H9 (cell line): ENCODE measurements around the gene SPTBN1. TPM values are rescaled to one million over a fixed set of nuclear protein-coding genes. Genes with fewer than 3 reads are reported as not detected.

Source experiments
- DNase-seq: peaks from one replicate; pipeline ENCODE4 v3.0.0-alpha.2; 2017
- H2AFZ ChIP-seq: one replicate; pipeline ENCODE4 v1.6.1; 2013; ENCODE audit warnings: mild to moderate bottlenecking, low read length, control low read depth, moderate library complexity
- H2AK5ac ChIP-seq: 2 replicates; pipeline ENCODE4 v1.6.1; 2013; ENCODE audit warnings: low read length, control low read depth, mixed read lengths; ENCODE audit not compliant: insufficient read length
- H2BK120ac ChIP-seq: one replicate; pipeline ENCODE4 v1.6.1; 2013; ENCODE audit warnings: low read depth, mild to moderate bottlenecking, low read length, control low read depth, inconsistent platforms; ENCODE audit not compliant: poor library complexity, severe bottlenecking
- H2BK12ac ChIP-seq: 2 replicates; pipeline ENCODE4 v1.6.1; 2013; ENCODE audit warnings: low read length, control low read depth, mixed read lengths, low read depth; ENCODE audit not compliant: insufficient read length
- H2BK15ac ChIP-seq: 2 replicates; pipeline ENCODE4 v1.6.1; 2013; ENCODE audit warnings: low read depth, low read length, control low read depth
- H2BK20ac ChIP-seq: one replicate; pipeline ENCODE4 v1.6.1; 2013; ENCODE audit warnings: low read depth, mild to moderate bottlenecking, low read length, control low read depth, inconsistent platforms; ENCODE audit not compliant: poor library complexity, severe bottlenecking
- H2BK5ac ChIP-seq: 2 replicates; pipeline ENCODE4 v1.6.1; 2013; ENCODE audit warnings: low read length, control low read depth, mixed read lengths; ENCODE audit not compliant: insufficient read length
- H3K14ac ChIP-seq: 2 replicates; pipeline ENCODE4 v1.6.1; 2013; ENCODE audit warnings: low read length, control low read depth; ENCODE audit not compliant: insufficient read depth
- H3K18ac ChIP-seq: 2 replicates; pipeline ENCODE4 v1.6.1; 2013; ENCODE audit warnings: low read depth, mild to moderate bottlenecking, mixed read lengths, low read length, control low read depth; ENCODE audit not compliant: insufficient read length
- H3K23ac ChIP-seq: 2 replicates; pipeline ENCODE4 v1.6.1; 2013; ENCODE audit warnings: low read length, control low read depth, mixed read lengths, low read depth; ENCODE audit not compliant: insufficient read length
- H3K23me2 ChIP-seq: 2 replicates; pipeline ENCODE4 v1.6.1; 2013; ENCODE audit warnings: low read depth, mild to moderate bottlenecking, mixed read lengths, low read length, control low read depth; ENCODE audit not compliant: insufficient read length, poor library complexity, severe bottlenecking
- H3K27ac ChIP-seq: 2 replicates; pipeline ENCODE4 v1.5.1; 2013; ENCODE audit warnings: low read length, control low read depth, mixed read lengths, low read depth; ENCODE audit not compliant: insufficient read length
- H3K27me3 ChIP-seq: 2 replicates; pipeline ENCODE4 v1.6.1; 2013; ENCODE audit warnings: low read length, control low read depth, inconsistent platforms; ENCODE audit not compliant: insufficient read depth
- H3K4ac ChIP-seq: 2 replicates; pipeline ENCODE4 v1.6.1; 2013; ENCODE audit warnings: low read depth, mild to moderate bottlenecking, control low read depth, inconsistent platforms, low read length, moderate library complexity
- H3K4me1 ChIP-seq: 2 replicates; pipeline ENCODE4 v1.6.1; 2013; ENCODE audit warnings: low read length, control low read depth, inconsistent platforms; ENCODE audit not compliant: insufficient read depth
- H3K4me2 ChIP-seq: 2 replicates; pipeline ENCODE4 v1.6.1; 2013; ENCODE audit warnings: low read length, control low read depth, mixed read lengths; ENCODE audit not compliant: insufficient read length, insufficient read depth
- H3K56ac ChIP-seq: 2 replicates; pipeline ENCODE4 v1.6.1; 2013; ENCODE audit warnings: low read depth, mild to moderate bottlenecking, mixed read lengths, low read length, control low read depth; ENCODE audit not compliant: insufficient read length
- H3K79me1 ChIP-seq: 2 replicates; pipeline ENCODE4 v1.6.1; 2013; ENCODE audit warnings: low read depth, mild to moderate bottlenecking, moderate library complexity, low read length, control low read depth, inconsistent platforms; ENCODE audit not compliant: insufficient read depth, poor library complexity, severe bottlenecking
- H3K79me2 ChIP-seq: 2 replicates; pipeline ENCODE4 v1.6.1; 2013; ENCODE audit warnings: low read length, control low read depth, inconsistent platforms; ENCODE audit not compliant: insufficient read depth
- H3K9ac ChIP-seq: 2 replicates; pipeline ENCODE4 v1.6.1; 2013; ENCODE audit warnings: low read length, control low read depth, mixed read lengths; ENCODE audit not compliant: insufficient read length; ENCODE audit errors: extremely low read depth
- H3K9me3 ChIP-seq: one replicate; pipeline ENCODE4 v1.6.1; 2013; ENCODE audit warnings: low read depth, low read length, inconsistent platforms; ENCODE audit not compliant: control insufficient read depth
- H3T11ph ChIP-seq: one replicate; pipeline ENCODE4 v1.6.1; 2013; ENCODE audit warnings: mild to moderate bottlenecking, low read length, control low read depth, inconsistent platforms
- H4K20me1 ChIP-seq: one replicate; pipeline ENCODE4 v1.6.1; 2013; ENCODE audit not compliant: control insufficient read depth, insufficient read length, insufficient read depth
- H4K5ac ChIP-seq: 2 replicates; pipeline ENCODE4 v1.6.1; 2013; ENCODE audit warnings: low read depth, mild to moderate bottlenecking, mixed read lengths, low read length, control low read depth; ENCODE audit not compliant: insufficient read length
- H4K8ac ChIP-seq: replicated peaks from 2 replicates; pipeline ENCODE4 v1.6.1; 2013; ENCODE audit warnings: low read length, control low read depth, mixed read lengths, low read depth; ENCODE audit not compliant: insufficient read length
- H4K91ac ChIP-seq: 2 replicates; pipeline ENCODE4 v1.6.1; 2013; ENCODE audit warnings: low read depth, mild to moderate bottlenecking, moderate library complexity, mixed read lengths, low read length, control low read depth; ENCODE audit not compliant: insufficient read length
- H3K27ac Mint-ChIP-seq, 3 experiments: 2 replicates in 2 of 3; 3 replicates in 1 of 3; pipeline ENCODE4 v1.8.0; 2020 to 2021; ENCODE audit warnings: mixed read lengths in 3 of 3, mild to moderate bottlenecking in 1 of 3, moderate library complexity in 1 of 3
- H3K27me3 Mint-ChIP-seq: 2 replicates; pipeline ENCODE4 v1.8.0; 2021; ENCODE audit warnings: low read depth, mild to moderate bottlenecking, moderate library complexity, mixed read lengths
- H3K36me3 Mint-ChIP-seq, 3 experiments: 2 replicates in 2 of 3; 3 replicates in 1 of 3; pipeline ENCODE4 v1.8.0; 2020 to 2021; ENCODE audit warnings: low read depth in 3 of 3, mixed read lengths in 3 of 3; ENCODE audit not compliant: insufficient read depth in 1 of 3
- H3K4me1 Mint-ChIP-seq, 2 experiments: 2 replicates each; pipeline ENCODE4 v1.8.0; 2020; ENCODE audit warnings: mixed read lengths in 2 of 2
- H3K4me3 Mint-ChIP-seq, 2 experiments: 2 replicates in 1 of 2; 3 replicates in 1 of 2; pipeline ENCODE4 v1.8.0; 2020 to 2021; ENCODE audit warnings: mild to moderate bottlenecking in 2 of 2, mixed read lengths in 2 of 2, moderate library complexity in 1 of 2
- H3K9me3 Mint-ChIP-seq, 2 experiments: 2 replicates in 1 of 2; 3 replicates in 1 of 2; pipeline ENCODE4 v1.8.0; 2020; ENCODE audit warnings: mild to moderate bottlenecking in 2 of 2, mixed read lengths in 2 of 2, moderate library complexity in 1 of 2
- CTCF ChIP-seq: fragments of 200-600 bp; sonication (generic); conservative IDR thresholded peaks from 3 replicates; pipeline ENCODE4 v1.8.0; 2021; ENCODE audit warnings: antibody characterized with exemption, mild to moderate bottlenecking
- WGBS: extraction: QIAGEN DNeasy Blood & Tissue Kit; methylation state at CpG from one replicate; pipeline ENCODE4 v1.1.7; 2013; ENCODE audit warnings: missing lambda C conversion rate, low lambda C conversion rate, mixed read lengths; ENCODE audit not compliant: insufficient read length; ENCODE audit errors: extremely low coverage; 5-methylcytosine and 5-hydroxymethylcytosine counted together
- total RNA-seq: library from RNA; stranded (reverse); gene quantifications from 2 replicates; pipeline ENCODE4 v1.2.1, GENCODE V29; 2021

Gene SPTBN1
- total RNA-seq, 1 experiment from 2014 or later, result 164 TPM

- Histone ChIP-seq H3K9ac (no peak overlapping the region), H2BK20ac (no peak overlapping the region), H3K4me1 (no peaks in the 10 kb centered on the region), H3K79me1 (no peaks in the 10 kb centered on the region), H2BK5ac (no peak overlapping the region), H3K23me2 (no peaks in the 10 kb centered on the region), H3K4ac (no peak overlapping the region), H3K27me3 (no peaks in the 10 kb centered on the region), H4K8ac (no peak overlapping the region), H2AFZ (no peak overlapping the region), H3K4me2 (no peak overlapping the region), H2BK120ac (no peak overlapping the region), H4K91ac (no peak overlapping the region), H2BK15ac (no peak overlapping the region), H3K9me3 (no peaks in the 10 kb centered on the region), H2BK12ac (no peak overlapping the region), H2AK5ac (no peak overlapping the region), H3T11ph (no peak overlapping the region), H3K79me2 (no peaks in the 10 kb centered on the region), H4K5ac (no peak overlapping the region), H3K18ac (no peak overlapping the region), H3K56ac (no peak overlapping the region), H3K23ac (no peak overlapping the region), H4K20me1 (no peaks in the 10 kb centered on the region), H3K27ac (no peak overlapping the region), H3K14ac (no peak overlapping the region)
- H3K4me1 Mint-ChIP-seq, result no peaks in the 10 kb centered on the region
- no peaks in the 10 kb centered on the region for H3K27me3 Mint-ChIP-seq
- peaks cover 51 to 96% (median 91%) of the 10 kb centered on the region in 3 experiments for H3K36me3 Mint-ChIP-seq
- DNase-seq, result no peak
- no peak overlapping the region for H3K4me3 Mint-ChIP-seq
- no CpG with 5 or more reads among the region's 14 CpGs for WGBS
- no peak for TF ChIP-seq CTCF
- no peaks in the 10 kb centered on the region for H3K9me3 Mint-ChIP-seq
- no peak overlapping the region for H3K27ac Mint-ChIP-seq
Measured at GRCh38 chr2:54655046-54655809, 199.1 kb downstream of the SPTBN1 start.
